ENCODE measurements around the gene MINDY3.
A peak's percentile ranks its signal among the peaks of the same experiment; 100 is the strongest.

The MINDY3 gene

DNA sequence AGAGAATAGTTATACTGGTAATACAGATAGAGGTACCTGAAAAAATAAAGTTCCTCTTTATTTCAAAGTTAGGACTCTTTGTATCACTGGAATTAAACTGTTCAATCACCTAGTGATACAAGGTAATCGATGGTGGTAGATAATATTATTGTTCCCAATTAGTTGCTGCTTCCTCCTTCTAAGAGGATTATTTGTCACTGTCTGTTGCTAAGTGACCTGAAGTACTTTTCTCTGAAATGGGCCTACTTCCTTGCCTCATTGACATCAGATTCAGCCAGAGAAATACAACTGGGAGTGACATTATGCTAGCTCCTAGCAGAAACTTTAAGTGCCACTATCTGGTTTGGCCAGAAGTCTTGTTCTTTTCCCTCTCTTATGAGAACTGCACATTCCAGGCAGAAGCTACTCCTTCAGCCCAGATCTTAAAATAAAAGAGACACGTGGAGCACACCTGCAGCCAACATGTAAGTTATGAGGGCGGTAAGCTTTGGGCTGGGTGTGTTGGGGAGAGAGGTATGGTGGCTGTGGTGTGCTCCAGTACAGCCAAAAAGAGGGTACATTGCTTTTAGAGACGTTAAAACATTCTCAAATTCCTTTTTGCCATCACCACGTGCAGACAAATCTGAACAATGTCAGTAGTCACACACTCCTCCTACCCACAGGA, 54.8 kb downstream of the MINDY3 start:
- no peak for DNase-seq (ENCODE audit: low spot score)

GRCh38 chr10:15804109-15804508, 56.2 kb downstream of the MINDY3 start:
- no peak for DNase-seq (ENCODE audit: low spot score)

- DNase-seq (ENCODE audit: low spot score), result peak; percentile 21
These were observed 57.8 kb downstream of the MINDY3 start for GRCh38 chr10:15802375-15802949.

- no peak for DNase-seq (ENCODE audit: low spot score)
These were observed 58.7 kb downstream of the MINDY3 start for GRCh38 chr10:15801641-15802040.

- no peak for DNase-seq (ENCODE audit: low spot score)
These were observed 59.2 kb downstream of the MINDY3 start for GRCh38 chr10:15801147-15801546.

- no peak for DNase-seq (ENCODE audit: low spot score)
These were observed 63.0 kb downstream of the MINDY3 start for GRCh38 chr10:15797346-15797745.

GRCh38 chr10:15796762-15797161, 63.5 kb downstream of the MINDY3 start:
- DNase-seq (ENCODE audit: low spot score), result no peak

- no peak for DNase-seq (ENCODE audit: low spot score)
These were observed 64.1 kb downstream of the MINDY3 start for GRCh38 chr10:15796098-15796759.

DNA sequence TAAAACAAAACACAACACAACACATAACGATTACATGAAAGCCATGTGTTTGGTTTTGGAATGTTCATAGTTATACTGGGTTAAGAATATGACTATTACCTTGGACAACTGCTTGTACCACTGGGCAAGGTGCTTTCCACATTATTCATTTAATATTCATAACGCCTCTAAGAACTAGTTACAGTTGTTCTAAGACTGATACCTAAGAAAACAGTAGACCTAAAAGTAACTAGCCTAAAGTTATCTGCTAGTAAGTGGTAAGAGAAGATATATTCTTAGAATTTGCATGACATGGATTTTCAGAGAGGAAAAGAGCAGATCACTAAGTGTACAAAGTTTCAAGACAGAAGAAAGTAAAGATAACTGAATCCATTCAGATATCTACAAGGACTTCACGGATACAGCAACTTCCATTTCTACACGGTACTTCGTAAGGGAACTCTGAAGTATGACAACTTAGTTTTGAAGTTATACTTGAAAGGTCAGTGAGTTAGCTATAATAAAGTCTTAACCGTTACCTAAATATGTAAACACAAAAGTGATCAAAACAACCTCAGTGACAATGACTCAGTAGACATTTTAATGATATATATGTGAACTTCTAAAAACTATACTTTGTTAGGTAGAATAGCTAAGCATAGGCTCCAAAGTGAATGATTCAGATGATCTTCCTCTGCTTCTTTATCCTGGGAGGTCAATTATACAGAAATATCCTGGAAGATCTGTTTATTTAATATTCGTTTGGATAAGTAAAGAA, 65.1 kb downstream of the MINDY3 start:
- peak; percentile 35 for DNase-seq (ENCODE audit: low spot score)

GRCh38 chr10:15794569-15794968, 65.7 kb downstream of the MINDY3 start:
- DNase-seq (ENCODE audit: low spot score), result no peak

- DNase-seq (ENCODE audit: low spot score), result no peak
These were observed 66.6 kb downstream of the MINDY3 start for GRCh38 chr10:15793664-15794063.

DNA sequence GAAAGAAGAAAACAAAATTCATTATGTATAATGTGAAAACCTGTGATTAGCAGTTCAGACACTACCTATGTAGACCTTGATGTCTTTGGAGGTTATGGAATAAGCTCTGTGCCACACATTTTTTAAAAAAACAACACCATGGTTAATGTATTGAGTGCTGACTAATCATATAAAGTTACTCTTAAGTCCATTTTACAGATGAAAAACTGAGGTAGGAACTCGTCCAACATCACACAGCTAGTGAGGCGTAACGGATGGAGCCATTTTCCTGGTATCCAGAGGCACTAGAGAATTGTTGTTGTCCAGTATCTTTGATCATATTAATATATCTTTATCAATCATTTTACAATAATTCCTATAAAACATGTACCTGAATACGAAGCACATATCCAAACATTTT, 67.5 kb downstream of the MINDY3 start:
- no peak for DNase-seq (ENCODE audit: low spot score)

GRCh38 chr10:15791816-15792524, 68.3 kb downstream of the MINDY3 start:
- DNase-seq (ENCODE audit: low spot score), result no peak

- DNase-seq (ENCODE audit: low spot score), result no peak
These were observed 70.3 kb downstream of the MINDY3 start for GRCh38 chr10:15789793-15790525.

DNA sequence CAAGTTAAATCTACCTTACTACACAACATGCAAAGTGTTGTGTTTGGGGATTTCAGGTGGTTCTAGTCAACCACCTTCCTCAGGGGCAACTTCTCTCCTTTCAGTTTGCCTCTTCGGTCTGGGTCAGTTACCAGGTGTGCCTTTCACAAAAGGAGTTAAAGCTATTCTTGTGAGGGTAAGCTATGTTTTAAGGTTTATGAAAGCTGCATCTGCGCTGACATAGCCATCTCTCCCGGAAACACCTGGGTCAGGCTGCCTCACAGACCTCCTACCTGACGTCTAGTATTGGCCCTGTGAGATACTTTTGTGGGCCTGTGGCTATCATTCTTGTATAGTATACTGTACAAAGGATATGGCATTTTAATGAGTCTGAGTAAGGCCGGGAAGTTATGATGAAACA, 72.9 kb downstream of the MINDY3 start:
- no peak for DNase-seq (ENCODE audit: low spot score)

GRCh38 chr10:15784662-15785300, 75.5 kb downstream of the MINDY3 start:
- DNase-seq (ENCODE audit: low spot score), result no peak

DNA sequence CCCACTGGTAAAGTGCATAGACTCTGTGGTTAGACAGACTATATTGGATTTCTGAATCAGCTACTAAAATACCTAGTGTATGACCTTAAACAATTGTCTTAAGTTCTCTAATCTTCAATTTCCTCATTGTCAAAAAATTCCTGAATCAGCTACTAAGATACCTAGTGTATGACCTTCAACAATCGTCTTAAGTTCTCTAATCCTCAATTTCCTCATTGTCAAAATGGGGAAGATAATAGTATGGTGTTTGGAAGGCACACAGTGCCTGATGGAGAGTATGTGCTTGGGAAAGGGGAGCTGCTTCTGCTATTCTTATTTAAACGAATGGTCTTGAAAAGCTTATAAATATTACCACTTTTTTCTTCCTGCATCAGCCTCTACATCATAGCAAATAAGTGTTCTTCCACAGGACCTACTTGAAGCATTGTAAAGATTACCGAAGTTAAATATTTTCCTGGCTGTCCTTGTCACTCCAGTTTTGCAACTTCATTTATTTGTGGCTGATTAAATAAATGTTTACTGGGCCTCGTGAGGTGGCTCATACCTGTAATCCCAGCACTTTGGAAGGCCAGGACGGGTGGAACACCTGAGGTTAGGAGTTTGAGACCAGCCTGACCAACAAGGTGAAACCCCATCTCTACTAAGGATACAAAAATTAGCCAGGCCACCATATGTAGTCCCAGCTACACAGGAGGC, 76.2 kb downstream of the MINDY3 start:
- DNase-seq (ENCODE audit: low spot score), result no peak

- no peak for DNase-seq (ENCODE audit: low spot score)
These were observed 77.5 kb downstream of the MINDY3 start for GRCh38 chr10:15782851-15783250.

- no peak for DNase-seq (ENCODE audit: low spot score)
These were observed 78.8 kb downstream of the MINDY3 start for GRCh38 chr10:15781381-15781960.
